OCI-LY7 (cell line): ENCODE measurements around the gene RNASEH2A. TPM values are rescaled to one million over a fixed set of nuclear protein-coding genes. Genes with fewer than 3 reads are reported as not detected.

Source experiments
- BruUV-seq: library from RNA; stranded (reverse); fragments of 400-500 nt; replicated peaks from 2 replicates; lab custom pipeline; 2021; lab: Mats Ljungman, UMichigan
- CTCF ChIA-PET: fragments of 300-600 bp; sonication (Branson Sonifier 250); formaldehyde crosslinking; loops from one replicate; lab custom pipeline; 2022; ENCODE audit warnings: antibody characterized with exemption; ENCODE audit not compliant: unreplicated experiment; lab: Charles Lee
- POLR2A ChIA-PET: fragments of 300-600 bp; sonication (Branson Sonifier 250); formaldehyde crosslinking; loops from one replicate; lab custom pipeline; 2022; ENCODE audit warnings: antibody characterized with exemption; lab: Charles Lee
- DNase-seq: peaks from one replicate; pipeline ENCODE4 v3.0.0-alpha.2; 2015; ENCODE audit warnings: low spot score
- H2AFZ ChIP-seq: fragments of 200-600 bp; sonication (generic), shearing (Covaris generic); 2 replicates; pipeline ENCODE4 v1.6.1; 2014; ENCODE audit warnings: mild to moderate bottlenecking, antibody characterized with exemption, low read length, moderate library complexity
- H3K27ac ChIP-seq: fragments of 200-600 bp; sonication (generic); 2 replicates; pipeline ENCODE4 v1.5.1; 2014; ENCODE audit warnings: mixed run types, low read depth, mild to moderate bottlenecking, moderate library complexity, low read length, inconsistent platforms; ENCODE audit not compliant: poor library complexity, severe bottlenecking
- H3K36me3 ChIP-seq: fragments of 200-600 bp; sonication (generic); 2 replicates; pipeline ENCODE4 v1.6.1; 2014; ENCODE audit warnings: mild to moderate bottlenecking, antibody characterized with exemption, low read length, moderate library complexity, mixed read lengths; ENCODE audit not compliant: insufficient read depth
- H3K4me1 ChIP-seq: fragments of 200-600 bp; sonication (generic); 2 replicates; pipeline ENCODE4 v1.5.1; 2014; ENCODE audit warnings: mild to moderate bottlenecking, low read length; ENCODE audit not compliant: insufficient read depth, poor library complexity, severe bottlenecking
- H3K4me2 ChIP-seq: fragments of 200-600 bp; sonication (generic); 2 replicates; pipeline ENCODE4 v1.6.1; 2014; ENCODE audit warnings: mild to moderate bottlenecking, low read length
- H3K4me3 ChIP-seq: fragments of 200-600 bp; sonication (generic); 2 replicates; pipeline ENCODE4 v1.5.1; 2014; ENCODE audit warnings: mild to moderate bottlenecking, low read depth, low read length; ENCODE audit not compliant: poor library complexity, severe bottlenecking
- H3K79me2 ChIP-seq: fragments of 200-600 bp; sonication (generic); 2 replicates; pipeline ENCODE4 v1.6.1; 2016; ENCODE audit warnings: low read depth, mild to moderate bottlenecking, low read length, moderate library complexity, mixed read lengths; ENCODE audit not compliant: insufficient read depth
- H3K9me2 ChIP-seq: fragments of 200-600 bp; sonication (generic); 2 replicates; pipeline ENCODE4 v1.6.1; 2016; ENCODE audit warnings: mild to moderate bottlenecking, low read length, mixed read lengths; ENCODE audit not compliant: insufficient read depth
- H3K9me3 ChIP-seq: fragments of 200-600 bp; sonication (generic); 2 replicates; pipeline ENCODE4 v1.6.1; 2014; ENCODE audit warnings: mild to moderate bottlenecking, mixed run types, low read length, mixed read lengths
- H4K20me1 ChIP-seq: fragments of 200-600 bp; sonication (generic); 2 replicates; pipeline ENCODE4 v1.6.1; 2014; ENCODE audit warnings: mild to moderate bottlenecking, antibody characterized with exemption, low read length, moderate library complexity, mixed read lengths; ENCODE audit not compliant: insufficient read depth
- EZH2phosphoT487 ChIP-seq: fragments of 200-600 bp; sonication (generic); IDR thresholded peaks from 2 replicates; pipeline ENCODE4 v1.6.1; 2018; ENCODE audit warnings: low read depth, borderline replicate concordance, mild to moderate bottlenecking, mixed run types, antibody characterized with exemption, low read length, moderate library complexity, mixed read lengths
- intact Hi-C: fragments of 100-400 bp; cut with micrococcal nuclease; formaldehyde crosslinking; loops from one replicate; pipeline ENCODE4 v1.10.0; 2022; ENCODE audit not compliant: unreplicated experiment
- total RNA-seq, 2 experiments: library from RNA; depleted of rRNA in 1 of 2; stranded (reverse); fragments of >200 nt in 1 of 2; shearing (Covaris generic) in 1 of 2; gene quantifications; 2 replicates each; pipeline ENCODE4 v1.2.3, GENCODE V29; 2014 to 2022
- TF ChIP-seq, protein P1 (sequence below): fragments of 200-600 bp; sonication (generic); conservative IDR thresholded peaks from 2 replicates; pipeline ENCODE4 v1.5.1; 2014; ENCODE audit warnings: mild to moderate bottlenecking, antibody characterized with exemption, low read length, moderate library complexity, mixed read lengths

RNASEH2A gene
- total RNA-seq, 2 experiments from 2014 or later: 86.0 to 115 TPM

DNA sequence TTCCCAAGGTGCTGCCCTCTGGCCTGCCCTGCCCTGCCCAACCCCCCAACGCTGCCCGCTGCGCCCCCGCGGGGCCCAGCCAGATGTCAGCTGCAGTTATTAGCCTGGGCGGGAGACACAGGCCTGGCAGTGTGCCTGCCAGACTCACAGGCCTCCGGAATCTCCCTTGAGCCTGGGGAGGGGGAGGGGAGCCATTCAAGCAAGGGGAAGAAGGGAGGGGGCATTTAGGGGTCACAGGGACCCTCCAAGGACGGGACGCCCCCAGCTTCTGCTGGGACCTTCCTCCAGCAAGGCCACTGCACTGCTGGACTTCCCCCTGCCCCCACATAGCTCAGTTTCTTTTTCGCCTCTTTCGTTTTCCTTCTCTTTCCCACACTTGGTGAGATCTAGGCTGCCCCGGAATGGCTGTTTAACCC, 17.7 kb upstream of the RNASEH2A start:
- TF ChIP-seq EZH2phosphoT487: no peak
- TF ChIP-seq, protein P1, sequence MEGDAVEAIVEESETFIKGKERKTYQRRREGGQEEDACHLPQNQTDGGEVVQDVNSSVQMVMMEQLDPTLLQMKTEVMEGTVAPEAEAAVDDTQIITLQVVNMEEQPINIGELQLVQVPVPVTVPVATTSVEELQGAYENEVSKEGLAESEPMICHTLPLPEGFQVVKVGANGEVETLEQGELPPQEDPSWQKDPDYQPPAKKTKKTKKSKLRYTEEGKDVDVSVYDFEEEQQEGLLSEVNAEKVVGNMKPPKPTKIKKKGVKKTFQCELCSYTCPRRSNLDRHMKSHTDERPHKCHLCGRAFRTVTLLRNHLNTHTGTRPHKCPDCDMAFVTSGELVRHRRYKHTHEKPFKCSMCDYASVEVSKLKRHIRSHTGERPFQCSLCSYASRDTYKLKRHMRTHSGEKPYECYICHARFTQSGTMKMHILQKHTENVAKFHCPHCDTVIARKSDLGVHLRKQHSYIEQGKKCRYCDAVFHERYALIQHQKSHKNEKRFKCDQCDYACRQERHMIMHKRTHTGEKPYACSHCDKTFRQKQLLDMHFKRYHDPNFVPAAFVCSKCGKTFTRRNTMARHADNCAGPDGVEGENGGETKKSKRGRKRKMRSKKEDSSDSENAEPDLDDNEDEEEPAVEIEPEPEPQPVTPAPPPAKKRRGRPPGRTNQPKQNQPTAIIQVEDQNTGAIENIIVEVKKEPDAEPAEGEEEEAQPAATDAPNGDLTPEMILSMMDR: no peak
- no peaks in the 10 kb centered on the region for H3K9me3 ChIP-seq
- no peak overlapping the region for H3K27ac ChIP-seq
- H3K4me3 ChIP-seq: peak overlapping the region; percentile 84
- H3K9me2 ChIP-seq: no peaks in the 10 kb centered on the region
- H4K20me1 ChIP-seq: no peaks in the 10 kb centered on the region
- H3K4me2 ChIP-seq: peak overlapping the region; percentile 95
- CTCF ChIA-PET: no interaction called here
- intact Hi-C loops: no loop called here
- BruUV-seq: no TSS peak
- no peaks in the 10 kb centered on the region for H3K36me3 ChIP-seq
- H3K79me2 ChIP-seq: peaks cover 8% of the 10 kb centered on the region
- no peak overlapping the region for H2AFZ ChIP-seq
- POLR2A ChIA-PET: interaction anchor here (0.6 kb wide), 2 partner anchors 47 to 54 kb away, joined by 3 read pairs; no protein-coding TSS in a partner anchor
- H3K4me1 ChIP-seq: peaks cover 60% of the 10 kb centered on the region
- no peak for DNase-seq

DNA sequence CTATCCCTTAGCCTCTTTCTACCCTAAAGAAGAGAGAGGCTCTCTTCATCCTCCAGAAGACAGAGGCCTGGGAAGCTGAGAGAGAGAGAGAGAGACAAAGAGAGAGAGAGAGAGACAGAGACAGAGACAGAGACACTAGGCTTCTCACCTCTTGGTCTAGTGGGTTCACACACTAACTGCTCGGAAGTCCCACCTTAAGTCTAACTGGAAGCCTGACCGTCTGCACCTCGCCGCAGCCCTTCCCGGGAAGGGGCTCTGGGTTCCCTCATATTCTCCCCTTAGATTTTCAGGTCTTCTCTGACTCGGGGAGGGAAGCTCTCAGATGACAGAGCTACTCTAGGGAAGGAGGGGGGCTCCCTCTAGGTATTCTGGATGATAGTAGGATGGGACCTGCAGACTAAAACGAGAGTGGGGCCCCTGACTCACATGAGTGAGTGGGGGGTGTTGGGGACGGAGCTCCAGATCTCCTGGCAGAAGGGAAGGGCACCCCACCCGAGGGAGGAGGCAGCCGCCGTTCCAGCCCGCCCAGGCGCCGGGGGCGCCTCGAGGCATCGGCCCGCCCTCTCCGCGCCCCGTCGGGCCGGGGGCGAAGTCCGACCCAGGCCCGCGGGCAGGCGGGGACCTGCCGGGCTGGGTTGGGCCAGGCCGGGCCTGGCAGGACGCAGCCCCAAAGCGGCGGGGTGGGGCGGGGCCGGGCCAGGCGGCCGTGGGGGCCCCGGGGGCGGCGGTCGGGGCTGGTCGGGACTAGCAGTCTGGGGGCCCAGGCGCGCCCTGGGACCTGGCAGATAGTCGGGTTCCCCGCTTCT, 17.1 kb upstream of the RNASEH2A start:
- Histone ChIP-seq H3K27ac (no peak overlapping the region), H3K9me2 (no peaks in the 10 kb centered on the region), H3K4me1 (peaks cover 59% of the 10 kb centered on the region), H3K4me2 (peak overlapping the region; percentile 95), H3K9me3 (no peaks in the 10 kb centered on the region), H2AFZ (0 out of 2 replicates have a peak overlapping the region, but pooled peaks have one; percentile 35), H3K79me2 (peaks cover 8% of the 10 kb centered on the region), H3K4me3 (peak overlapping the region; percentile 84), H4K20me1 (no peaks in the 10 kb centered on the region), H3K36me3 (no peaks in the 10 kb centered on the region)
- DNase-seq: no peak
- no TSS peak for BruUV-seq
- TF ChIP-seq EZH2phosphoT487: no peak
- TF ChIP-seq, protein P1: no peak
- ChIA-PET CTCF (interaction anchor here (0.6 kb wide), 1 partner anchor 10 kb away, joined by 3 read pairs; no protein-coding TSS in a partner anchor), POLR2A (interaction anchor here (0.6 kb wide), 3 partner anchors 47 to 689 kb away, joined by 3 read pairs; no protein-coding TSS in a partner anchor)
- intact Hi-C loops: no loop called here
